HEK293 (cell line): ENCODE measurements around the gene SLC35B4.

ENCODE experiments used
- ATF2 ChIP-seq: fragments of 450-650 bp; formaldehyde crosslinking; IDR thresholded peaks from 2 replicates; pipeline ENCODE4 v1.5.1; 2016; ENCODE audit warnings: missing biosample characterization, missing genetic modification characterization, low read depth
- CTCF ChIP-seq: fragments of 450-650 bp; formaldehyde crosslinking; IDR thresholded peaks from 2 replicates; pipeline ENCODE4 v1.5.1; 2016; ENCODE audit warnings: missing biosample characterization, missing genetic modification characterization
- ELK4 ChIP-seq: IDR thresholded peaks from 2 replicates; pipeline ENCODE4 v1.6.1; 2011; ENCODE audit warnings: mild to moderate bottlenecking, low read depth, low read length, borderline replicate concordance
- PATZ1 ChIP-seq: fragments of 450-650 bp; formaldehyde crosslinking; IDR thresholded peaks from 2 replicates; pipeline ENCODE4 v1.5.1; 2016; ENCODE audit warnings: missing biosample characterization, missing genetic modification characterization
- PBX3 ChIP-seq: sonication (generic); formaldehyde crosslinking; IDR thresholded peaks from 2 replicates; pipeline ENCODE4 v1.8.1; 2022; ENCODE audit warnings: mild to moderate bottlenecking, moderate library complexity, missing genetic modification reagents
- SCRT1 ChIP-seq: fragments of 450-650 bp; formaldehyde crosslinking; IDR thresholded peaks from 2 replicates; pipeline ENCODE4 v1.5.1; 2016; ENCODE audit warnings: missing biosample characterization, missing genetic modification characterization, borderline replicate concordance
- ZBTB20 ChIP-seq: fragments of 450-650 bp; formaldehyde crosslinking; IDR thresholded peaks from 2 replicates; pipeline ENCODE4 v1.5.1; 2016; ENCODE audit warnings: missing biosample characterization, missing genetic modification characterization
- ZIC2 ChIP-seq: fragments of 450-650 bp; formaldehyde crosslinking; IDR thresholded peaks from 2 replicates; pipeline ENCODE4 v1.5.1; 2016; ENCODE audit warnings: missing biosample characterization, missing genetic modification characterization
- ZNF302 ChIP-seq: fragments of 450-650 bp; formaldehyde crosslinking; IDR thresholded peaks from 2 replicates; pipeline ENCODE4 v1.5.1; 2016; ENCODE audit warnings: missing biosample characterization, missing genetic modification characterization, low read depth

GRCh38 chr7:134255814-134256213 lies 60.9 kb downstream of the SLC35B4 start:
- no peak for TF ChIP-seq ELK4
- no peak for TF ChIP-seq SCRT1 (tag by site-specific recombination)
- TF ChIP-seq CTCF (tag by site-specific recombination): no peak
- no peak for TF ChIP-seq ZNF302 (tag by site-specific recombination)
- no peak for TF ChIP-seq ATF2 (tag by site-specific recombination)
- TF ChIP-seq PBX3 (CRISPR knock-in tag): no peak
- no peak for TF ChIP-seq ZIC2 (tag by site-specific recombination)
- TF ChIP-seq ZBTB20 (tag by site-specific recombination): no peak
- TF ChIP-seq PATZ1 (tag by site-specific recombination): no peak
